Type B pancreatic cell (in vitro differentiated cells): Measurements from ENCODE around the gene MEGF6. TPM values are rescaled to one million over a fixed set of nuclear protein-coding genes. Genes with fewer than 3 reads are reported as not detected.

Experiments used
- DNase-seq: peaks from one replicate; pipeline ENCODE4 v3.0.0; 2021; ENCODE audit warnings: mixed read lengths; ENCODE audit not compliant: unreplicated experiment; ENCODE audit errors: extremely low spot score
- H3K27ac Mint-ChIP-seq: 2 replicates; pipeline ENCODE4 v1.8.0; 2021; ENCODE audit warnings: mild to moderate bottlenecking, mixed read lengths
- H3K27me3 Mint-ChIP-seq: 2 replicates; pipeline ENCODE4 v1.8.0; 2021; ENCODE audit warnings: mixed read lengths
- H3K36me3 Mint-ChIP-seq: 2 replicates; pipeline ENCODE4 v1.8.0; 2021; ENCODE audit warnings: mixed read lengths
- H3K4me1 Mint-ChIP-seq: one replicate; pipeline ENCODE4 v1.8.0; 2021; ENCODE audit warnings: mixed read lengths; ENCODE audit not compliant: unreplicated experiment
- H3K4me3 Mint-ChIP-seq: 2 replicates; pipeline ENCODE4 v1.8.0; 2021; ENCODE audit warnings: mild to moderate bottlenecking, mixed read lengths
- H3K9me3 Mint-ChIP-seq: 2 replicates; pipeline ENCODE4 v1.8.0; 2021; ENCODE audit warnings: mixed read lengths
- total RNA-seq: library from RNA; stranded (reverse); gene quantifications from 2 replicates; pipeline ENCODE4 v1.2.1, GENCODE V29; 2021; ENCODE audit warnings: low replicate concordance
- TF ChIP-seq, protein P1 (sequence below): fragments of 200-600 bp; sonication (generic); conservative IDR thresholded peaks from 2 replicates; pipeline ENCODE4 v1.5.0; 2021; ENCODE audit warnings: antibody characterized with exemption, mild to moderate bottlenecking

Gene MEGF6
- total RNA-seq, 1 donor from 2014 or later = 61.7 TPM

- Mint-ChIP-seq H3K4me1 (peaks cover 23% of the 10 kb centered on the region), H3K27me3 (peaks cover 10% of the 10 kb centered on the region), H3K9me3 (no peaks in the 10 kb centered on the region), H3K27ac (no peak overlapping the region), H3K36me3 (no peaks in the 10 kb centered on the region), H3K4me3 (no peak overlapping the region)
- DNase-seq = no peak
- TF ChIP-seq, protein P1, sequence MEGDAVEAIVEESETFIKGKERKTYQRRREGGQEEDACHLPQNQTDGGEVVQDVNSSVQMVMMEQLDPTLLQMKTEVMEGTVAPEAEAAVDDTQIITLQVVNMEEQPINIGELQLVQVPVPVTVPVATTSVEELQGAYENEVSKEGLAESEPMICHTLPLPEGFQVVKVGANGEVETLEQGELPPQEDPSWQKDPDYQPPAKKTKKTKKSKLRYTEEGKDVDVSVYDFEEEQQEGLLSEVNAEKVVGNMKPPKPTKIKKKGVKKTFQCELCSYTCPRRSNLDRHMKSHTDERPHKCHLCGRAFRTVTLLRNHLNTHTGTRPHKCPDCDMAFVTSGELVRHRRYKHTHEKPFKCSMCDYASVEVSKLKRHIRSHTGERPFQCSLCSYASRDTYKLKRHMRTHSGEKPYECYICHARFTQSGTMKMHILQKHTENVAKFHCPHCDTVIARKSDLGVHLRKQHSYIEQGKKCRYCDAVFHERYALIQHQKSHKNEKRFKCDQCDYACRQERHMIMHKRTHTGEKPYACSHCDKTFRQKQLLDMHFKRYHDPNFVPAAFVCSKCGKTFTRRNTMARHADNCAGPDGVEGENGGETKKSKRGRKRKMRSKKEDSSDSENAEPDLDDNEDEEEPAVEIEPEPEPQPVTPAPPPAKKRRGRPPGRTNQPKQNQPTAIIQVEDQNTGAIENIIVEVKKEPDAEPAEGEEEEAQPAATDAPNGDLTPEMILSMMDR = no peak
These were observed 9.4 kb upstream of the MEGF6 start for GRCh38 chr1:3620708-3621107.

DNA sequence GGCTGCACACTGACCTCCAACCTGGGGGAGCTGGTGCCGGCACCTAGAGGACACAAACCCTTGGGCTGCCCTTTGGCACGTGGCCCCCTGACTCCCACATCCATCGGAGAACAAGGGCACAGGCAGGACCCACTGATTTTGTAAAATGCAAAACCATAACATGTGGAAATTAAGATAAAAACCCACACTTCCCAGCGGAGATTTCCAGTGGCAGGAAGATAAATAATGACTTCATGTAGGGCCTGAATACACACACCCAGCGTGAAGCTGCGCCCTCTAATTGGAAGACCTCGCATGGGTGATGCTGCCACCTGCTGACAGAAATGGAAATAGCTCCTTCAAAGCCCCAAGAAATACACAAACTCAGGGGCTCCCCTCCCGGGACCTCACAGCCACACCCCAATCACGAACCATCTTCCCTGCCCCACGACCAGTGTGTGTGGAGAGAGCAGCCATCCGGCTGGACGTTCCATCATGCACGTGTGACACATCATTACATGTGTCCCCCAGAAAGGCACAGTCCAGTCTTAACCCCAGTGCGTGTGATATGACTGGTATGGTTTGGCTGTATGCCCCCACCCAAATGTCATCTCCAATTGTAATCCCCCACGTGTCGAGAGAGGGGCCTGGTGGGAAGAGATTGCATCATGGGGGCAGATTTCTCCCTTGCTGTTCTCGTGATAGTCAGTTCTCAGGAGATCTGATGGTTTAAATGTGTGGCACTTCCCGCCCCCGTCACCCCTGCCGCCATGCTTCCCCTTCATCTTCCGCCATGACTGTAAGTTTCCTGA is 7.8 kb upstream of the MEGF6 start:
- Mint-ChIP-seq H3K27me3 (peaks cover 12% of the 10 kb centered on the region), H3K9me3 (no peaks in the 10 kb centered on the region), H3K36me3 (no peaks in the 10 kb centered on the region), H3K27ac (peak overlapping the region; percentile 17), H3K4me3 (no peak overlapping the region), H3K4me1 (peaks cover 33% of the 10 kb centered on the region)
- TF ChIP-seq, protein P1 = peak; percentile 92
- DNase-seq = no peak

GRCh38 chr1:3618531-3618880 is 7.2 kb upstream of the MEGF6 start:
- H3K9me3 Mint-ChIP-seq = no peaks in the 10 kb centered on the region
- no peak overlapping the region for H3K4me3 Mint-ChIP-seq
- TF ChIP-seq, protein P1 = no peak
- peaks cover 33% of the 10 kb centered on the region for H3K4me1 Mint-ChIP-seq
- DNase-seq = no peak
- H3K27me3 Mint-ChIP-seq = peaks cover 12% of the 10 kb centered on the region
- no peaks in the 10 kb centered on the region for H3K36me3 Mint-ChIP-seq
- peak overlapping the region; percentile 17 for H3K27ac Mint-ChIP-seq

DNA sequence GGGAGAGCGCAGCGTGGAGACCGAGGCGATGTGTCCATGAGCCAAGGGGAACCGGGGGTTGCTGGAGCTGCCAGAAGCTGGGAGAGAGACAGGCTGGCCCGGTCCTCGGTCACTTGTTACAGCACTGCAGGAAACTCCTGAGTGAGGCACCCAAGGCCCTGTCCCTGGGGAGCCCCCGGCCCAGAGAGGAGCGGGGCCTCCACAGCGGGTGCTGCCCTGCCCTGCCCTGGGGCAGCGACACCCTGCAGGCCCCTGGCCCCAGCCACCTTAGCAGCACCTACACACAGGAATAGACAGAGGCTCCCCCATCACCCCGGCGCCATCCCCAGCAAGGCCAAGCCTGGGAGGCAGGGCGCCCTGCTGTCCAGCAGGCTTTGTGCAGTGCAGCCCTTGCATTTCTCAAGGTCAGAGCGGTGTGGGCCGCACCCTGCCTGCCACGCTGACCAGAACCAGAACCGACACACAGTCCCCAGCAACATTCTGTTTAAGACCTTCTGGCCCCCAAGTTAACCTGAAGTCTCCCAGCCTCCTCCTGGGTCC is 6.6 kb upstream of the MEGF6 start:
- no peak for DNase-seq
- TF ChIP-seq, protein P1 = no peak
- Mint-ChIP-seq H3K27ac (no peak overlapping the region), H3K4me1 (peaks cover 33% of the 10 kb centered on the region), H3K9me3 (no peaks in the 10 kb centered on the region), H3K27me3 (peaks cover 15% of the 10 kb centered on the region), H3K36me3 (no peaks in the 10 kb centered on the region), H3K4me3 (no peak overlapping the region)

DNA sequence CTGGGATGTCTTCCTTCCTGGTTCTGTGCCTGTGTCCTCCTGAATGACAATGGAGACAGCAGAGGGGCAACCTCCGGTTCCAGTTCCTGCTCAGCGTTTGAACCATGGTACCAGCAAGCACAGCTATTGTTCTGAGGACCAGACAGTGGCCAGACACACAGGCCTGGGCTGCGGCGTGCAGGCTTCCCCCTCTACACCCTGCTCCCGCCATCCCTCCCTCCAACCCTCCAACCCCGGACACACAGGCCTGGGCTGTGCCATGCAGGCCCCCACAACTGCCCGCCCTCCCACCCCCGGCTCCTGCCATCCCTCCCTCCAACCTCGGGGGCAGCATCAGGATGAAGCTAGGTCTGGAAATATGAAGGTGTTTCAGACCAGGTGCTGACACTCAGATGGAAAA is 5.6 kb upstream of the MEGF6 start:
- TF ChIP-seq, protein P1 = no peak
- Mint-ChIP-seq H3K4me1 (peaks cover 31% of the 10 kb centered on the region), H3K4me3 (no peak overlapping the region), H3K36me3 (no peaks in the 10 kb centered on the region), H3K27ac (no peak overlapping the region), H3K27me3 (peaks cover 15% of the 10 kb centered on the region), H3K9me3 (no peaks in the 10 kb centered on the region)
- DNase-seq = no peak
